NCI-H2171 (cell line): ENCODE data around the gene TRIM40.
"Not testable (repeated sequence)": the region's sequence is repeated elsewhere in the genome, so short reads cannot be mapped to it uniquely, and the experiment has no call there.

Source experiments
- DNase-seq: peaks from one replicate; lab custom pipeline; 2025; lab: John Stamatoyannopoulos, UW

The TRIM40 gene

GRCh38 chr6:30113841-30114240 lies 22.1 kb upstream of the TRIM40 start:
- no peak for DNase-seq

GRCh38 chr6:30116724-30117123 lies 19.2 kb upstream of the TRIM40 start:
- no peak for DNase-seq

GRCh38 chr6:30118691-30119090 lies 17.2 kb upstream of the TRIM40 start:
- DNase-seq: not testable (repeated sequence)

GRCh38 chr6:30121446-30122366 lies 14.2 kb upstream of the TRIM40 start:
- no peak for DNase-seq

- DNase-seq: no peak
Observed at GRCh38 chr6:30122515-30122914, 13.4 kb upstream of the TRIM40 start.

GRCh38 chr6:30127238-30128093 lies 8.5 kb upstream of the TRIM40 start:
- DNase-seq: no peak

- no peak for DNase-seq
Observed at GRCh38 chr6:30129265-30130178, 6.4 kb upstream of the TRIM40 start.

GRCh38 chr6:30130179-30130679 lies 5.7 kb upstream of the TRIM40 start:
- no peak for DNase-seq

- DNase-seq: peak; percentile 72
Observed at GRCh38 chr6:30130887-30131862, 4.8 kb upstream of the TRIM40 start.

- no peak for DNase-seq
Observed at GRCh38 chr6:30131947-30132497, 3.9 kb upstream of the TRIM40 start.

- DNase-seq: no peak
Observed at GRCh38 chr6:30135147-30135546, 793 bp upstream of the TRIM40 start.

- no peak for DNase-seq
Observed at GRCh38 chr6:30136570-30137286, 788 bp downstream of the TRIM40 start.

- DNase-seq: not testable (repeated sequence)
Observed at GRCh38 chr6:30140240-30140639, 4.3 kb downstream of the TRIM40 start.

GRCh38 chr6:30142665-30143064 lies 6.7 kb downstream of the TRIM40 start:
- no peak for DNase-seq

- no peak for DNase-seq
Observed at GRCh38 chr6:30143780-30144179, 7.8 kb downstream of the TRIM40 start.

GRCh38 chr6:30144811-30145210 lies 8.9 kb downstream of the TRIM40 start:
- no peak for DNase-seq

GRCh38 chr6:30145818-30146217 lies 9.9 kb downstream of the TRIM40 start:
- DNase-seq: no peak

GRCh38 chr6:30147096-30147495 lies 11.2 kb downstream of the TRIM40 start:
- no peak for DNase-seq

GRCh38 chr6:30149234-30149633 lies 13.3 kb downstream of the TRIM40 start:
- DNase-seq: no peak
